ENCODE measurements around the gene GLS2. TPM values are rescaled to one million over a fixed set of nuclear protein-coding genes. Genes with fewer than 3 reads are reported as not detected.
"Not testable (repeated sequence)": the region's sequence is repeated elsewhere in the genome, so short reads cannot be mapped to it uniquely, and the experiment has no call there.

GLS2 gene
- total RNA-seq, 1 experiment from 2014 or later: 14.7 TPM

- Histone ChIP-seq H3K4me3 (ENCODE audit: low read depth, low read length) (peak within 1 kb of the TSS; percentile 65), H3K4me1 (peaks cover 4% of the 10 kb centered on the region; the same call in 1 of the 2 replicates), H3K36me3 (ENCODE audit: control insufficient read depth, insufficient read depth, low read length) (no peaks in the 10 kb centered on the region), H3K9me3 (no peaks in the 10 kb centered on the region), H3K27me3 (replicated peaks; ENCODE audit: control insufficient read depth, insufficient read depth, low read length) (no peaks in the 10 kb centered on the region)
- Mint-ChIP-seq H3K27me3 (ENCODE audit: insufficient read depth, unreplicated experiment) (no peaks in the 10 kb centered on the region), H3K4me1 (ENCODE audit: low read depth, unreplicated experiment) (peaks cover 16% of the 10 kb centered on the region), H3K9me3 (ENCODE audit: unreplicated experiment) (peaks cover 12% of the 10 kb centered on the region), H3K4me3 (ENCODE audit: unreplicated experiment) (peak within 1 kb of the TSS; percentile 83), H3K36me3 (ENCODE audit: insufficient read depth, unreplicated experiment) (peaks cover 21% of the 10 kb centered on the region), H3K27ac (ENCODE audit: unreplicated experiment) (peak within 1 kb of the TSS; percentile 89)
- ChIA-PET CTCF (interaction anchor here (0.6 to 2.5 kb wide), 7 partner anchors 11 to 133 kb away, joined by 3 to 12 read pairs (median 4); partner anchors contain the start of genes CNPY2 and STAT2), POLR2A (interaction anchor here (0.9 to 2.2 kb wide), 7 partner anchors 9 to 150 kb away, joined by 3 to 15 read pairs (median 3); partner anchors contain the start of genes CNPY2, PAN2 and STAT2)
- no peak for TF ChIP-seq CTCF (IDR thresholded peaks at IDR 0.05; ENCODE audit: insufficient read depth in 1 of 2, low read depth in 1 of 2, low read length in 1 of 2, severe bottlenecking in 1 of 2, unreplicated experiment in 1 of 2)
- peak; percentile 85 to 92 for DNase-seq
- intact Hi-C loops (cut with micrococcal nuclease; ENCODE audit: unreplicated experiment): loop anchor here (1.0 to 5.0 kb wide), 3 partner anchors 16 to 117 kb away; partner anchors contain the start of genes PAN2 and STAT2
- BruUV-seq (replicated peaks): TSS peak; percentile 75
These were observed 38.9 kb downstream of the GLS2 start, which contains the start of gene TIMELESS for GRCh38 chr12:56448860-56449621. Gene TIMELESS, minus strand, starts transcription at chr12:56449426. Its CDS starts 15,256 bp downstream, at chr12:56434170.

DNA sequence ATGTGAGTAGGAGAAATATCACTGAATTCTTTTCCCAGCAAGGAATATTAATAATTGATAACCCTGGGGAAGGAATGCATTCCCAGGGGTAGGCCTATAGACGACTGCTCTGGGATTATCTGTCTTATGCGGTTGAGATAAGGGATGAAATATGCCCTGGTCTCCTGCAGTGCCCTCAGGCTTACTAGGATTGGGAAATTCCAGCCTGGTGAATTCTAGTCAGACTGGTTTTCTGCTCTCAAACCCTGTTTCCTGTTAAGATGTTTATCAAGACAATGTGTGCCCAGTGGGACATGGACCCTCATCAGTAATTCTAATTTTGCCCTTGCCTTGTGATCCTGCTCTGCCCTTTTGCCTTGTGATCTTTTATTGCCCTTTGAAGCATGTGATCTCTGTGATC is 44.8 kb downstream of the GLS2 start:
- CTCF ChIA-PET: interaction anchor here (0.7 kb wide), 1 partner anchor 71 kb away, joined by 3 read pairs; no protein-coding TSS in a partner anchor
- Mint-ChIP-seq H3K36me3 (ENCODE audit: insufficient read depth, unreplicated experiment) (peaks cover 37% of the 10 kb centered on the region), H3K4me1 (ENCODE audit: low read depth, unreplicated experiment) (peaks cover 19% of the 10 kb centered on the region), H3K9me3 (ENCODE audit: unreplicated experiment) (peaks cover 32% of the 10 kb centered on the region)
- BruUV-seq (replicated peaks); H3K36me3 ChIP-seq (ENCODE audit: control insufficient read depth, insufficient read depth, low read length); intact Hi-C loops (cut with micrococcal nuclease; ENCODE audit: unreplicated experiment); H3K27me3 ChIP-seq (replicated peaks; ENCODE audit: control insufficient read depth, insufficient read depth, low read length); H3K4me3 Mint-ChIP-seq (ENCODE audit: unreplicated experiment); H3K9me3 ChIP-seq; H3K4me1 ChIP-seq; H3K4me3 ChIP-seq (ENCODE audit: low read depth, low read length); H3K27ac Mint-ChIP-seq (ENCODE audit: unreplicated experiment); POLR2A ChIA-PET; H3K27me3 Mint-ChIP-seq (ENCODE audit: insufficient read depth, unreplicated experiment): not testable (repeated sequence)
- peak; percentile 47 to 52 for DNase-seq

GRCh38 chr12:56437430-56438176 is 50.4 kb downstream of the GLS2 start:
- H3K9me3 Mint-ChIP-seq (ENCODE audit: unreplicated experiment): peaks cover 6% of the 10 kb centered on the region
- H3K36me3 Mint-ChIP-seq (ENCODE audit: insufficient read depth, unreplicated experiment): peaks cover 14% of the 10 kb centered on the region
- H3K9me3 ChIP-seq: no peaks in the 10 kb centered on the region
- no peaks in the 10 kb centered on the region for H3K36me3 ChIP-seq (ENCODE audit: control insufficient read depth, insufficient read depth, low read length)
- POLR2A ChIA-PET: interaction anchor here (0.6 to 0.9 kb wide), 3 partner anchors 12 to 139 kb away, joined by 3 to 4 read pairs (median 3); partner anchors contain the start of gene TIMELESS
- DNase-seq: no peak
- H3K4me3 Mint-ChIP-seq (ENCODE audit: unreplicated experiment): no peak overlapping the region
- H3K4me3 ChIP-seq (ENCODE audit: low read depth, low read length): no peak overlapping the region
- no peak for TF ChIP-seq CTCF (IDR thresholded peaks at IDR 0.05; ENCODE audit: insufficient read depth in 1 of 2, low read depth in 1 of 2, low read length in 1 of 2, severe bottlenecking in 1 of 2, unreplicated experiment in 1 of 2)
- BruUV-seq (replicated peaks): no TSS peak
- H3K27me3 Mint-ChIP-seq (ENCODE audit: insufficient read depth, unreplicated experiment): no peaks in the 10 kb centered on the region
- no peak overlapping the region for H3K27ac Mint-ChIP-seq (ENCODE audit: unreplicated experiment)
- CTCF ChIA-PET: no interaction called here
- H3K4me1 Mint-ChIP-seq (ENCODE audit: low read depth, unreplicated experiment): peaks cover under 1% of the 10 kb centered on the region
- H3K4me1 ChIP-seq: no peaks in the 10 kb centered on the region
- H3K27me3 ChIP-seq (replicated peaks; ENCODE audit: control insufficient read depth, insufficient read depth, low read length): no peaks in the 10 kb centered on the region
- intact Hi-C loops (cut with micrococcal nuclease; ENCODE audit: unreplicated experiment): no loop called here
